ENCODE measurements around the gene DSCAM.

The DSCAM gene

DNA sequence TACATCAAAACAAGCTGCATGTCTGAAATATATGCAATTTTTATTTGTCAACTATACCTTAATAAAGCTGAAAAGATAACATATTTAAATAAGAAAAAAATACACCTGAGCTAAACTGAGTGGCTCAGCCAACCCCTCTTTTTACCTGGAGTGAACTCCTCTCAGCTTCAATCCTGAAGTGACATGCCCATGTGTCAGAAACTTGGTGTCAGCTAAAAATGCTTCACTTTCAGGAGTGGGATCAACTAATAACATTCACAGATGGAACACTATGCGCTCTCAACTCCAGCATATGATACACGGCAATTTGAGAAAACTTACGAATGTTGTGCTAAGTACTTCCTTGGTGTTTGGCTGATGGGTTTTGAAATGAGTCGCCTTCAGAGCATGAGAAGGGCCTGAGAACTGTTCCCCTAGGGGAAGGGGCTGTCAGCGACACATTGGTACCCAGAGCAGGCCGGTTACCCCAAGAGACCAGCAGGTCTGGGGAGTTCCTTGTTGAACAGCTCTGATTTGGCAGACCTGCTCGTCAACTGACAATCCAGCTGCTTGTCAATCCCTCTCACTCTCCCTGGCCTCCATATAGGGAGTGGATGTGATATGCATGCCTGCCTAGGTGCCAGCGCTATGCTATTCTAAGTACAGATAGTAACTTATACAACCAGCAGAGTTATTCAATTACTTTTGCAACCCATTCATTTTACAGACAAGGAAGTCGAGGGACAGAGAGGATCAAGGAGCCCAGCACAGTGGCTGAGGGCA, 712.0 kb downstream of the DSCAM start:
- H3K36me3 Mint-ChIP-seq (ENCODE audit: low read depth) = no peaks in the 10 kb centered on the region

DNA sequence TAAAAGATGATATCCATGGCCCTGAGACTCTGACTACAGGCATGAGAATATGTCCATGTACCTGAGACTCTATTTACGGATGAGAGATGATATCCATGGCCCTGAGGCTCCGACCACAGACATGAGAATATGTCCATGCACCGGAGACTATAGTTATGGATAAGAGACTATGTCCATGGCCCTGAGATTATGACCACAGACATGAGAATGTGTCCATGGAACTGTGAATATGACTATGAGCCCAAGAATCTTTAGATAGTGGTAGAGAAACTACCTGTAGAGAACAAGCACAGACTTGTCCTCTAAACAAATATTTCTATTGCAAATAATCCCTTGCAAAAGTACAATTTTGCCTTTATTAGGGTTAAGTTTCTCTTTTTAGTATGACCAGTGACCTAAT, 716.5 kb downstream of the DSCAM start:
- Mint-ChIP-seq H3K9me3 (peaks cover 3% of the 10 kb centered on the region), H3K27ac (no peak overlapping the region), H3K4me3 (no peak overlapping the region), H3K4me1 (ENCODE audit: low read depth) (no peaks in the 10 kb centered on the region), H3K27me3 (ENCODE audit: low read depth) (no peaks in the 10 kb centered on the region), H3K36me3 (ENCODE audit: low read depth) (no peaks in the 10 kb centered on the region)

More for the DNA sequence above, 712.0 kb downstream of the DSCAM start:
- no peaks in the 10 kb centered on the region for H3K27me3 Mint-ChIP-seq (ENCODE audit: low read depth)
- no peaks in the 10 kb centered on the region for H3K9me3 Mint-ChIP-seq
- no peaks in the 10 kb centered on the region for H3K4me1 Mint-ChIP-seq (ENCODE audit: low read depth)
- H3K4me3 Mint-ChIP-seq = no peak overlapping the region
- H3K27ac Mint-ChIP-seq = no peak overlapping the region

DNA sequence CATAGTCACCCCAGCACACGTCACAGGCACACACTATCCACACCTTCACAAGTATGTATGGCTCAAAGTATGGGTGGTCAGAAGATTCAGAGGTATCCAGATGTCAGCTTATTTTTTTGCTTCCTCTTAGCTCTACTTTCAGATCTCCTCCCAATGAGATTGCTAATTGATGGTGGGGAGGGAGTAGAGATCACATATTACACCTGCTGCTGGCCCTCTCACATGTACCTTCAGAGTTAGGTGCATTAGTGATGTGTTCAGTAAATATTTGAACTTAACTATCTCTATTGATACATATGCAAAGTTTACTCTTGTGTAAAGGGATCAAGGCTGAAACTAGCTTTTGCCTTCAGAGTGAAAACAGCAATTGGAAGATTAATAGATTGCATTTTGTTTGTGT, 717.1 kb downstream of the DSCAM start:
- Mint-ChIP-seq H3K36me3 (ENCODE audit: low read depth) (no peaks in the 10 kb centered on the region), H3K4me1 (ENCODE audit: low read depth) (no peaks in the 10 kb centered on the region), H3K9me3 (peaks cover 3% of the 10 kb centered on the region), H3K27me3 (ENCODE audit: low read depth) (no peaks in the 10 kb centered on the region), H3K4me3 (no peak overlapping the region), H3K27ac (no peak overlapping the region)

DNA sequence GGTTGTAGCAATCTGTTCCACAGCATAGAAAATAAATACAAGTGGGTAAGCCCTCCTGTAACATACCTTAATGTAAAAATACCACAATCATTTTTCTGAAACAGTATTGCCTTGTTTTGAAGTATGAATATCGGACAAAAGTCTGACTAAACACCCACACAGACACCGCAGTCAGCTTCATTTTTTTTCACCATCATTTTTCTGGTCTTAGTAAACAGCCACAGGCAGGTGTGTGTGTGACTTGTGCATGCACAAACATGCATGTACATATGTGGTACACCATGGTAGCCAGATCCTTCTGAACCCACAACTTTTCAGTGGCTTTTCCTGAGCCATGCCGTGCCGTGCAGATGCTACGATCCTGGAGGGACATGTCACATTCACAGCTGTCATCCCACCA, 718.1 kb downstream of the DSCAM start:
- no peak overlapping the region for H3K27ac Mint-ChIP-seq
- peaks cover 3% of the 10 kb centered on the region for H3K9me3 Mint-ChIP-seq
- H3K27me3 Mint-ChIP-seq (ENCODE audit: low read depth) = no peaks in the 10 kb centered on the region
- no peaks in the 10 kb centered on the region for H3K36me3 Mint-ChIP-seq (ENCODE audit: low read depth)
- H3K4me1 Mint-ChIP-seq (ENCODE audit: low read depth) = no peaks in the 10 kb centered on the region
- H3K4me3 Mint-ChIP-seq = no peak overlapping the region

DNA sequence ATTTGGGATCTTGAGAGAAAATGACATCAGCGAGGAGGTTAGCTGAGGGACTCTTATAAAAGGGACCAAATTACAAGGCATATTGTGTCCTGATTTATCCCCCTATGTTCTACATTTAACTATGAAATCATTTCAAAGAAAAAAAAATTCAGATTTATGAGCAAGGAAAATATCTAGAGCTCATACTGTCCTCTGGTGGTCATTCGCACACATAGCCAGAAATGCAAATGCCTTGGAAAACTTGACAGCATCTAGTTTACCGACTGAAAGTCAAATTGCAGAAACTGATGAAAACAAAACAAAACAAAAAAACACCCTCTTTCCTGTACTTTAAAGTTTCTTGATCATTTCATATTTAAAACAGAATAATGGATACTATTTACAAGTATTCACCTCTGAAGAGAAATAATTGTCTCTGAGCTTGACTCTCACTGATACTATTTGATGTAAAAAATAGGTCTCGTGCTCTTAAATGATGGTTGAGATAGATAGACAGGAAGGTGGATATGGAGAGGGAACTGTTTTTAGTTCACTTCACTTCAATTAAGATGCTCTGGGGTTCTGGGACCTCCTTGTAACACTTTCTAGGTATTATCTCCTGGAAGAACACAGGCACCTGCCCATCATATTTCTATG, 725.9 kb downstream of the DSCAM start:
- Mint-ChIP-seq H3K36me3 (ENCODE audit: low read depth) (no peaks in the 10 kb centered on the region), H3K27ac (no peak overlapping the region), H3K9me3 (peaks cover 4% of the 10 kb centered on the region), H3K4me1 (ENCODE audit: low read depth) (no peaks in the 10 kb centered on the region), H3K4me3 (no peak overlapping the region), H3K27me3 (ENCODE audit: low read depth) (no peaks in the 10 kb centered on the region)

DNA sequence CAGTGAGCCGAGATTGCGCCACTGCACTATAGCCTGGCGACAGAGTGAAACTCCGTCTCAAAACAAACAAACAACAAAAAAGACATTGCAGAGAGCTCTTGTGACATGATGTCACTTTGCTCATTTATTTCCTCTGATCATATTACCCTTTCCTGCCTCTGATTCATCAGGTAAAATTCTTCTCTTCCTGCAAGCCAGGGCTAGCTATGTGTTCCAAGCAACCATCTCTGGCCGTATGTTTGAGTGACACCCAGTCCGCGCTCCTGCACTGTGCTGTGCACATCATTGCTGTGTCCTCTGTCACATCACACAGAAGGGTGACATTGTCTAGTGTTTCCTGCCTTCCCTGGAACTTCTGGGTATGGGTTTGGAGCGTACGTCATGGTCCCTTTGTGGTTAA, 728.4 kb downstream of the DSCAM start:
- no peaks in the 10 kb centered on the region for H3K4me1 Mint-ChIP-seq (ENCODE audit: low read depth)
- H3K27ac Mint-ChIP-seq = no peak overlapping the region
- H3K36me3 Mint-ChIP-seq (ENCODE audit: low read depth) = no peaks in the 10 kb centered on the region
- peaks cover 14% of the 10 kb centered on the region for H3K9me3 Mint-ChIP-seq
- H3K27me3 Mint-ChIP-seq (ENCODE audit: low read depth) = no peaks in the 10 kb centered on the region
- no peak overlapping the region for H3K4me3 Mint-ChIP-seq

DNA sequence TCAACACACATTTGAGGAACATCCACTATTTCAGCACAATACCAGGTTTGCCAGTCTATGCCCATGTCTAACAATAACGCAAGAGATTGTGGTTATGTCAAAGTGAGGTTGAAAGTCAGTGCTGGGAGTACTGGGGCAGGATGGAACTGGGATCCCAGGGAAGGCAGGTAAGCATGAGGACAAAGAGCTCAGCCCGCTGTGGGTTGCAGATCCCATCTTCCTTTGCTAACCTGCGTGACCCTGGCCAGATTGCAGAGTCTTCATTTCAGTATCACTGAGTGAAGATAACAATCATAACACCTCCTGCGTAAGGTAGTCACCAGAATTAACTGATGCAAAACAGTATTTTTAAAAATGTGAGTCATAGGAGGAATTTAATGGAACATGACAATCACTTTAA, 729.7 kb downstream of the DSCAM start:
- Mint-ChIP-seq H3K36me3 (ENCODE audit: low read depth) (no peaks in the 10 kb centered on the region), H3K9me3 (peaks cover 14% of the 10 kb centered on the region), H3K27me3 (ENCODE audit: low read depth) (no peaks in the 10 kb centered on the region), H3K4me3 (no peak overlapping the region), H3K27ac (no peak overlapping the region), H3K4me1 (ENCODE audit: low read depth) (no peaks in the 10 kb centered on the region)

DNA sequence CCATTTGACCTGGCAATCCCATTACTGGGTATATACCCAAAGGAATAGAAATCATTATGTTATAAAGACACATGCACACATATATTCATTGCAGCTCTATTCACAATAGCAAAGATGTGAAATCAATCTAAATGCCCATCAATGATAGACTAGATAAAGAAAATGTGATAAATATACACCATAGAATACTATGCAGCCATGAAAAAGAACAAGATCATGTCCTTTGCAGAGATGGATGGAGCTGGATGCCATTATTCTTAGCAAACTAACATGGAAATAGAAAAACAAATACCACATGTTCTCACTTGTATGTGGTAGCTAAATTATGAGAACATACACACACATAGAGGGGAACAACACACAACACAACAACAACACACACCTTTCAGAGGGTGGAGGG, 731.2 kb downstream of the DSCAM start:
- H3K36me3 Mint-ChIP-seq (ENCODE audit: low read depth) = no peaks in the 10 kb centered on the region
- no peak overlapping the region for H3K4me3 Mint-ChIP-seq
- H3K27me3 Mint-ChIP-seq (ENCODE audit: low read depth) = no peaks in the 10 kb centered on the region
- H3K27ac Mint-ChIP-seq = no peak overlapping the region
- H3K4me1 Mint-ChIP-seq (ENCODE audit: low read depth) = no peaks in the 10 kb centered on the region
- H3K9me3 Mint-ChIP-seq = peaks cover 18% of the 10 kb centered on the region

DNA sequence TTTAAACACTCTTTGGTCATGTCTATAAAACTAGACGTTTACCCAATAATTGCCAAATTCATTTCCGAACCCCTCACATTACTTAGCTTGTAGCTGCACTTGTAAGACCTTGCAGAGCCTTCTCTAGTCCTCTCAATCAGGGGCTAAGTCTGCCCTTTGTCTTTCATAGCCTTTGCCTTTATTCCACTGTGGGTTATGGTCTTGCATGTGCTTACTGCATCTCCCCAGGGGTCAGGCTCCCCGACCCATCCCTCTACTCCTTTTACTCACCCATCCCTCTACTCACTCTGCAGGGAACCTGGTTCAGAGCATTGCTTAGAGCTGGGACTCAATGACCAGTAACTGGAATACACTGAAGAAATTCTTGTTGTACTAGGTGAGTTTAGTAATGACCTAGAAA, 744.3 kb downstream of the DSCAM start:
- Mint-ChIP-seq H3K4me1 (ENCODE audit: low read depth) (no peaks in the 10 kb centered on the region), H3K4me3 (no peak overlapping the region), H3K9me3 (peaks cover 20% of the 10 kb centered on the region), H3K27me3 (ENCODE audit: low read depth) (no peaks in the 10 kb centered on the region), H3K27ac (no peak overlapping the region), H3K36me3 (ENCODE audit: low read depth) (no peaks in the 10 kb centered on the region)

DNA sequence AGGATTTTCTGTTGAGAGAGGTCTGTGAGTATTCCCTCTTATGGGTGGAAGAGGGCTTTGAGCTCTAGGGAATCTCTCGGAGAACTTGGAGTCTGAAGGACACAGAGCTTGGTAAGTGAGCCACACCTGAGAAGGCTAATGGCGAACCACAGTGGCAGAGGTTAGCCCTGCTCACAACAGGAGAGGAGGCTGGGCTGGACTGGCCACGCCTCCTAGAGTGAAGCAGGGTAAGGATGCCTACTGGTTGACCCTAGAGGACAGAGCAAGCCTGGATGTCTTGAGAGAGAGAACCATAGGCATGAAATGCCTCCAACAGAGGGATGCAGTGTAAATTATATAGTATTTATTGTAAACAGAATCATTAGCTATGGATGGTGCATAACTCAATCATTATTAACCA, 747.1 kb downstream of the DSCAM start:
- H3K4me1 Mint-ChIP-seq (ENCODE audit: low read depth) = no peaks in the 10 kb centered on the region
- H3K27me3 Mint-ChIP-seq (ENCODE audit: low read depth) = no peaks in the 10 kb centered on the region
- H3K9me3 Mint-ChIP-seq = peaks cover 15% of the 10 kb centered on the region
- H3K27ac Mint-ChIP-seq = no peak overlapping the region
- no peak overlapping the region for H3K4me3 Mint-ChIP-seq
- no peaks in the 10 kb centered on the region for H3K36me3 Mint-ChIP-seq (ENCODE audit: low read depth)

DNA sequence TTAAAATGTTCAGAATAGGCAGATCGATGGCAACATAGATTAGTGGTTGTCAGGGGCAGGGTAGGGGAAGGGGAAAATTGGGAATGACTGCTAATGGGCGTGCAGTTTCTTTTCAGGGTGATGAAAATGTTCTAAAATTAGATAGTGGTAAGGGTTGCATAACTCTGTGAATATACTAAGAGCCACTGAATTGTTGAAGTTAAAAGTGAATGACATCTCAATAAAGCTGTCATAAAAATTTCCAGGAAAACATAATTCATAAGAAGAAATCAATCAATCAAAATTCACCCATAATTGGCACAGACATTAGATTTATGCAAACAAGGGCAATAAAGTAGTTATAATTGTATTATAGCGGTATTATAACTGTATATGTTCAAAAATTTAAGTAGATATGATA, 751.5 kb downstream of the DSCAM start:
- Mint-ChIP-seq H3K4me3 (no peak overlapping the region), H3K36me3 (ENCODE audit: low read depth) (no peaks in the 10 kb centered on the region), H3K27me3 (ENCODE audit: low read depth) (no peaks in the 10 kb centered on the region), H3K4me1 (ENCODE audit: low read depth) (no peaks in the 10 kb centered on the region), H3K9me3 (peaks cover 21% of the 10 kb centered on the region), H3K27ac (no peak overlapping the region)

DNA sequence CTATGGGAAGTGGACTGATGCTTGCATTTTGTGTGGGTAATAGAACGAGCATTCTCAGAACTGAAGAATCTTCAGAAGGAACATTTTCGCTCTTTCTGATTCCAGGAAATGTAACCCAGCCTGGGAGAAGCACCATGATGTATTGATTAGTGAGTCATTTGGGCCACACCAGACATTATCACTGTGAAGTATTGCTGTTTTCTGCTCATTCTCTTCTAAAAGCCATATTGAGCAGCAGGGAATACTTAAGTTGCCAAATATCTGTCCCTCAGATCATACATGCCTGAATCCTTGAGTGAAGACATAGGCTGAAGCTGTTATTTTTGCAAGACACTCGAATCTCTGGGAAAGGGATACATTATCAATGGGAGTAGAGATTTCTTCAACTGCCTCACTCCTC, 766.6 kb downstream of the DSCAM start:
- Mint-ChIP-seq H3K36me3 (ENCODE audit: low read depth) (no peaks in the 10 kb centered on the region), H3K4me1 (ENCODE audit: low read depth) (no peaks in the 10 kb centered on the region), H3K9me3 (peaks cover 3% of the 10 kb centered on the region), H3K27me3 (ENCODE audit: low read depth) (no peaks in the 10 kb centered on the region), H3K4me3 (no peak overlapping the region), H3K27ac (no peak overlapping the region)

DNA sequence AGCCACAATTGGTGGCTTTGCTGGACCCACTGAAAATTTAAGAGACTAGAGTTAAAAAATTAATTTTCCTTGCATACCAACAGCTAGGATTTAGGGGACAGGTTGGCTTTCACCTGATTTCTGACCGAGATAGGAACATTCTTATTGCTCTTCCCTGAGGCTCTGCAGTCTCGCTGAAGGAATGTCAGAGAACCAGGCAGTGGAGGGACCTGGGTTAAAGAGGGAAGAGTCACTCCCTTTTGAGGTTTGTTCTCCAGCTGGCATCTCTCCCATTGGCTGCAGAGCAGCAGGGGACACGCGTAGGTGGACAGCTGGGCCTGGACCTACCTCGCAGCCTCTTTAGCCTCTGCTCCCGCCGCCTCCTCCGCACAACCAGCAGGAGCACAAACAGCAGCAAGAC, 772.2 kb downstream of the DSCAM start:
- H3K27ac Mint-ChIP-seq = no peak overlapping the region
- no peaks in the 10 kb centered on the region for H3K36me3 Mint-ChIP-seq (ENCODE audit: low read depth)
- H3K4me1 Mint-ChIP-seq (ENCODE audit: low read depth) = no peaks in the 10 kb centered on the region
- peaks cover 5% of the 10 kb centered on the region for H3K9me3 Mint-ChIP-seq
- no peak overlapping the region for H3K4me3 Mint-ChIP-seq
- H3K27me3 Mint-ChIP-seq (ENCODE audit: low read depth) = no peaks in the 10 kb centered on the region

DNA sequence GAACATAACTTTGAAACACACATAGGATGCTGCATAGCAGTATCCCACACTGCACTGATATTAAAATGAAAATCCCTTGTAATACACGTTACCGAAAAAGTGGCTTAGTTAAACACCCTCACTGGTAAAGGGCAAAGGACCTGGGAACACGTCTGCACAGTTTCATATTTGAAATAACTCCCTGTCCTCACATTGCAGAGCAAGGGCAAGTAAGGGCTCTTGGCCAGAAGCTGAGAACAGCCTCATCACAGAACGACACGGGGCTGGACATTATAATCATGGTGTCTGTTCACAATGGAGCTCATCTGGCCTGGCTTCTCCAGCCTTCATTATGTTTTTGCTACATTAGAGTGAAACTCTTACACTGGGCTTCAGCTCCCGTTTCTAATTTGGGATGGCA, 772.8 kb downstream of the DSCAM start:
- H3K4me3 Mint-ChIP-seq = no peak overlapping the region
- peaks cover 6% of the 10 kb centered on the region for H3K9me3 Mint-ChIP-seq
- no peaks in the 10 kb centered on the region for H3K27me3 Mint-ChIP-seq (ENCODE audit: low read depth)
- no peaks in the 10 kb centered on the region for H3K36me3 Mint-ChIP-seq (ENCODE audit: low read depth)
- no peak overlapping the region for H3K27ac Mint-ChIP-seq
- no peaks in the 10 kb centered on the region for H3K4me1 Mint-ChIP-seq (ENCODE audit: low read depth)

DNA sequence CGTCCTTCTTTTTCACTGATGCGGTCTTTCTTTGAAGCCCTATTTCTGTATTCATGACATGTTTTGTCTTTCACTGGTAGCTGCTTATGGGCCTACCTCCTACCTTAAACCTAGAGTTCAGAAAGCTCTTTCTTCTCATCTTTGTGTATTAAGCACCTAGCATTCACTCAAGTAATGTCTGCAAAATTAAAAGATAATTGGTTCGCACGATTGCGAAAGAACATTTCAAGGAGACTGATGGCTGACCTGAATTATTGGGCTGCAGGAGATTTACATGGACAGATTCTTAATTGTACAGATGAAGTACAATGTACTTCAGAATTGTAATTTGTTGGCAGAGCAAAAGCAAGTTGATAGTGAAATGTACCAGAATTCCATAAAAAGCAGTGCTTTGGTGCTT, 773.3 kb downstream of the DSCAM start:
- H3K27ac Mint-ChIP-seq = no peak overlapping the region
- no peak overlapping the region for H3K4me3 Mint-ChIP-seq
- H3K4me1 Mint-ChIP-seq (ENCODE audit: low read depth) = no peaks in the 10 kb centered on the region
- peaks cover 8% of the 10 kb centered on the region for H3K9me3 Mint-ChIP-seq
- H3K36me3 Mint-ChIP-seq (ENCODE audit: low read depth) = no peaks in the 10 kb centered on the region
- no peaks in the 10 kb centered on the region for H3K27me3 Mint-ChIP-seq (ENCODE audit: low read depth)
